H1 (cell line): ENCODE measurements around the gene MIF. TPM values are rescaled to one million over a fixed set of nuclear protein-coding genes. Genes with fewer than 3 reads are reported as not detected.

Source experiments
- CTCF ChIA-PET: fragments of 300-600 bp; sonication (Branson Sonifier 250); formaldehyde crosslinking; loops from one replicate; lab custom pipeline; 2021; ENCODE audit not compliant: partially characterized antibody; lab: Charles Lee
- POLR2A ChIA-PET: fragments of 300-600 bp; sonication (Branson Sonifier 250); formaldehyde crosslinking; loops from one replicate; lab custom pipeline; 2021; ENCODE audit warnings: inconsistent platforms; ENCODE audit not compliant: partially characterized antibody; lab: Charles Lee
- DNase-seq, 2 experiments: peaks; one replicate each; pipeline versions ENCODE4 v3.0.0 to v3.0.0-alpha.2; 2010 to 2022; ENCODE audit warnings: low spot score in 2 of 2, low read depth in 1 of 2, mixed read lengths in 1 of 2
- FAIRE-seq: peaks from 2 replicates; lab custom pipeline; 2011; peaks lifted over from hg19 to GRCh38; lab: Jason Lieb, UNC
- H2AFZ ChIP-seq: 2 replicates; pipeline ENCODE4 v1.8.1; 2012; ENCODE audit warnings: low read length, inconsistent platforms
- H2AK5ac ChIP-seq: 2 replicates; pipeline ENCODE4 v1.6.1; 2013; ENCODE audit warnings: low read depth, low read length
- H2BK120ac ChIP-seq: replicated peaks from 2 replicates; pipeline ENCODE3; 2013; ENCODE audit warnings: low read depth, low read length, inconsistent platforms
- H2BK12ac ChIP-seq: 2 replicates; pipeline ENCODE4 v1.6.1; 2013; ENCODE audit warnings: low read depth, low read length
- H2BK15ac ChIP-seq: 2 replicates; pipeline ENCODE4 v1.6.1; 2013; ENCODE audit warnings: low read length
- H2BK20ac ChIP-seq: 2 replicates; pipeline ENCODE4 v1.6.1; 2013; ENCODE audit warnings: low read length
- H2BK5ac ChIP-seq: 2 replicates; pipeline ENCODE4 v1.6.1; 2013; ENCODE audit warnings: low read depth, low read length
- H3K14ac ChIP-seq: 2 replicates; pipeline ENCODE4 v1.6.1; 2013; ENCODE audit warnings: inconsistent platforms; ENCODE audit not compliant: insufficient read length
- H3K18ac ChIP-seq: 2 replicates; pipeline ENCODE4 v1.6.1; 2013; ENCODE audit warnings: low read length; ENCODE audit errors: extremely low read depth
- H3K23ac ChIP-seq: 2 replicates; pipeline ENCODE4 v1.6.1; 2013; ENCODE audit warnings: inconsistent platforms; ENCODE audit not compliant: insufficient read length
- H3K23me2 ChIP-seq: 2 replicates; pipeline ENCODE4 v1.6.1; 2013; ENCODE audit warnings: low read depth, low read length
- H3K27ac ChIP-seq: 2 replicates; pipeline ENCODE4 v1.6.1; 2011; ENCODE audit warnings: low read depth, low read length, inconsistent platforms
- H3K27me3 ChIP-seq, 4 experiments: replicated peaks in 1 of 4; 1 replicate in 1 of 4; 2 replicates in 3 of 4; pipeline versions ENCODE4 v1.6.1 to v1.8.1; 2011 to 2013; ENCODE audit warnings: low read length in 3 of 4, mild to moderate bottlenecking in 3 of 4, inconsistent platforms in 2 of 4, mixed read lengths in 2 of 4, moderate library complexity in 1 of 4; ENCODE audit not compliant: control insufficient read depth in 3 of 4, insufficient read depth in 3 of 4; ENCODE audit errors: extremely low read depth in 1 of 4
- H3K36me3 ChIP-seq, 4 experiments: 2 replicates each; pipeline versions ENCODE4 v1.6.1 to v1.8.1; 2011 to 2013; ENCODE audit warnings: mild to moderate bottlenecking in 4 of 4, low read length in 3 of 4, moderate library complexity in 2 of 4, control low read depth in 1 of 4, inconsistent platforms in 1 of 4; ENCODE audit not compliant: insufficient read depth in 4 of 4, control insufficient read depth in 2 of 4
- H3K4ac ChIP-seq: replicated peaks from 2 replicates; pipeline ENCODE3; 2013; ENCODE audit warnings: low read length, low read depth, mixed read lengths, inconsistent platforms; ENCODE audit not compliant: insufficient read length
- H3K4me1 ChIP-seq, 4 experiments: replicated peaks in 1 of 4; 1 replicate in 1 of 4; 2 replicates in 3 of 4; pipeline versions ENCODE4 v1.6.1 to v1.8.1; 2011 to 2013; ENCODE audit warnings: low read length in 3 of 4, inconsistent platforms in 2 of 4, mixed read lengths in 1 of 4; ENCODE audit not compliant: insufficient read depth in 4 of 4, control insufficient read depth in 3 of 4
- H3K4me2 ChIP-seq, 2 experiments: 2 replicates each; pipeline versions ENCODE4 v1.6.1 to v1.8.1; 2011 to 2013; ENCODE audit warnings: low read depth in 2 of 2, low read length in 2 of 2, control low read depth in 1 of 2, inconsistent platforms in 1 of 2, mild to moderate bottlenecking in 1 of 2; ENCODE audit not compliant: insufficient read depth in 1 of 2
- H3K4me3 ChIP-seq, 4 experiments: fragments of 200-600, 300-600 bp in 1 of 4; sonication (generic), shearing (Covaris generic), sonication (Bioruptor Twin) in 1 of 4; 2 replicates each; pipeline versions ENCODE4 v1.5.1 to v1.8.1; 2011 to 2016; ENCODE audit warnings: low read length in 4 of 4, low read depth in 3 of 4, control low read depth in 2 of 4, inconsistent platforms in 2 of 4, mild to moderate bottlenecking in 2 of 4, mixed read lengths in 1 of 4, moderate library complexity in 1 of 4; ENCODE audit not compliant: insufficient read depth in 2 of 4; ENCODE audit errors: extremely low read depth in 1 of 4
- H3K56ac ChIP-seq: replicated peaks from 2 replicates; pipeline ENCODE3; 2013; ENCODE audit warnings: low read depth, mild to moderate bottlenecking, mixed read lengths, low read length, inconsistent platforms; ENCODE audit not compliant: insufficient read length
- H3K79me1 ChIP-seq: 2 replicates; pipeline ENCODE4 v1.6.1; 2013; ENCODE audit warnings: low read depth, low read length, control low read depth
- H3K79me2 ChIP-seq, 2 experiments: 2 replicates each; pipeline versions ENCODE4 v1.6.1 to v1.8.1; 2012 to 2013; ENCODE audit warnings: low read length in 2 of 2, mild to moderate bottlenecking in 2 of 2, inconsistent platforms in 1 of 2; ENCODE audit not compliant: insufficient read depth in 2 of 2, control insufficient read depth in 1 of 2
- H3K9ac ChIP-seq, 4 experiments: replicated peaks in 1 of 4; 1 replicate in 1 of 4; 2 replicates in 3 of 4; pipeline versions ENCODE4 v1.6.1 to v1.8.1; 2011 to 2013; ENCODE audit warnings: low read depth in 3 of 4, low read length in 3 of 4, control low read depth in 2 of 4, mild to moderate bottlenecking in 2 of 4, moderate library complexity in 2 of 4, inconsistent platforms in 1 of 4; ENCODE audit errors: extremely low read depth in 1 of 4
- H3K9me3 ChIP-seq, 2 experiments: 2 replicates each; pipeline versions ENCODE4 v1.6.1 to v1.8.1; 2012 to 2013; ENCODE audit warnings: mild to moderate bottlenecking in 2 of 2, moderate library complexity in 2 of 2, control low read depth in 1 of 2, inconsistent platforms in 1 of 2, low read depth in 1 of 2, low read length in 1 of 2, mixed read lengths in 1 of 2; ENCODE audit not compliant: insufficient read depth in 2 of 2
- H4K20me1 ChIP-seq, 2 experiments: replicated peaks in 1 of 2; 2 replicates each; pipeline versions ENCODE3 to v1.8.1; 2011 to 2013; ENCODE audit warnings: inconsistent platforms in 2 of 2, low read length in 2 of 2, mild to moderate bottlenecking in 1 of 2; ENCODE audit not compliant: insufficient read depth in 2 of 2, control insufficient read depth in 1 of 2
- H4K5ac ChIP-seq: 2 replicates; pipeline ENCODE4 v1.6.1; 2013; ENCODE audit warnings: low read length, low read depth, mixed read lengths, inconsistent platforms; ENCODE audit not compliant: insufficient read length
- H4K8ac ChIP-seq: 2 replicates; pipeline ENCODE4 v1.8.0; 2013; ENCODE audit warnings: mild to moderate bottlenecking, moderate library complexity, low read length, inconsistent platforms; ENCODE audit not compliant: insufficient read depth; ENCODE audit errors: extremely low read depth
- H4K91ac ChIP-seq: replicated peaks from 2 replicates; pipeline ENCODE3; 2013; ENCODE audit warnings: low read length, mixed read lengths, inconsistent platforms; ENCODE audit not compliant: insufficient read length
- ATF2 ChIP-seq: IDR thresholded peaks from 2 replicates; pipeline ENCODE4 v1.6.1; 2012; ENCODE audit warnings: low read length, inconsistent platforms
- BCL11A ChIP-seq, 2 experiments: IDR thresholded peaks; one replicate each; pipeline ENCODE4 v1.6.1; 2011; ENCODE audit warnings: low read depth in 2 of 2, low read length in 2 of 2, mild to moderate bottlenecking in 2 of 2
- CBX8 ChIP-seq: fragments of 300-800, 300-1000 bp; sonication (generic); IDR thresholded peaks from 2 replicates; pipeline ENCODE4 v1.7.1; 2016; ENCODE audit warnings: low read depth, low read length, borderline replicate concordance
- CTBP2 ChIP-seq: IDR thresholded peaks from 2 replicates; pipeline ENCODE4 v1.7.0; 2011; ENCODE audit warnings: borderline replicate concordance, mild to moderate bottlenecking, moderate library complexity, mixed read lengths, low read length; ENCODE audit not compliant: insufficient read depth, insufficient read length
- NRF1 ChIP-seq: IDR thresholded peaks from 2 replicates; pipeline ENCODE4 v1.6.1; 2011; ENCODE audit warnings: mild to moderate bottlenecking, low read depth, low read length, improper control_type of control experiment
- PHF8 ChIP-seq: fragments of 200-600 bp; sonication (generic); conservative IDR thresholded peaks from 2 replicates; pipeline ENCODE4 v1.7.1; 2012; ENCODE audit warnings: low read depth, mild to moderate bottlenecking, inconsistent platforms, low read length, moderate library complexity
- POLR2A ChIP-seq, 2 experiments: IDR thresholded peaks; 1 replicate in 1 of 2; 2 replicates in 1 of 2; pipeline ENCODE4 v1.6.1; 2011; ENCODE audit warnings: low read depth in 2 of 2, low read length in 2 of 2, mild to moderate bottlenecking in 2 of 2; ENCODE audit errors: control extremely low read depth in 1 of 2
- RAD21 ChIP-seq, 2 experiments: IDR thresholded peaks in 1 of 2; conservative IDR thresholded peaks in 1 of 2; 2 replicates each; pipeline ENCODE4 v1.6.1; 2011; ENCODE audit warnings: low read depth in 2 of 2, low read length in 2 of 2, improper control_type of control experiment in 1 of 2, inconsistent platforms in 1 of 2, mild to moderate bottlenecking in 1 of 2, moderate library complexity in 1 of 2
- SIX5 ChIP-seq: IDR thresholded peaks from 2 replicates; pipeline ENCODE4 v1.6.1; 2011; ENCODE audit warnings: mild to moderate bottlenecking, low read depth, low read length
- SP2 ChIP-seq: IDR thresholded peaks from 2 replicates; pipeline ENCODE4 v1.6.1; 2012; ENCODE audit warnings: mild to moderate bottlenecking, low read length, inconsistent platforms
- TBP ChIP-seq: IDR thresholded peaks from 2 replicates; pipeline ENCODE4 v1.6.1; 2011; ENCODE audit warnings: low read depth, low read length, improper control_type of control experiment
- TCF12 ChIP-seq: IDR thresholded peaks from 2 replicates; pipeline ENCODE4 v1.6.1; 2011; ENCODE audit warnings: low read depth, mild to moderate bottlenecking, low read length
- ZNF274 ChIP-seq: IDR thresholded peaks from 2 replicates; pipeline ENCODE4 v1.7.0; 2012; ENCODE audit warnings: low read length, borderline replicate concordance; ENCODE audit errors: extremely low read depth
- WGBS, 2 experiments: shearing (Covaris generic) in 1 of 2; methylation state at CpG; one replicate each; pipeline versions ENCODE4 v1.1.6 to v1.1.7; 2013 to 2015; ENCODE audit warnings: low lambda C conversion rate in 2 of 2, mixed read lengths in 2 of 2, inconsistent platforms in 1 of 2, low coverage in 1 of 2, missing lambda C conversion rate in 1 of 2; ENCODE audit not compliant: insufficient replicate concordance in 2 of 2, insufficient coverage in 1 of 2, insufficient read length in 1 of 2; ENCODE audit errors: extremely low coverage in 1 of 2, missing lambda C conversion rate in 1 of 2; 5-methylcytosine and 5-hydroxymethylcytosine counted together
- polyA plus RNA-seq, 7 experiments: library from polyadenylated mRNA; depleted of rRNA in 3 of 7; stranded (reverse) in 5 of 7; unstranded in 2 of 7; fragments of >200 nt in 5 of 7; fragments of 200-250 nt in 2 of 7; gene quantifications; 1 replicate in 5 of 7; 2 replicates in 1 of 7; 4 replicates in 1 of 7; pipeline versions ENCODE4 v1.2.1 to v1.2.3, GENCODE V29; 2011 to 2013; ENCODE audit warnings: missing spikeins in 2 of 7, mixed read lengths in 2 of 7
- total RNA-seq: library from RNA; stranded (reverse); fragmentation: NEBNext Ultra II Directional; extraction: Animal tissue kit (Norgen Biotek cat#: 25700); gene quantifications from 2 replicates; pipeline ENCODE4 v1.2.1, GENCODE V29; 2021

Gene MIF
- total and polyA plus RNA-seq, 2 of the 8 experiments (the other 6 are each of a cell fraction or from before 2014, with no cell fraction given) = 1,082 to 1,870 TPM

DNA sequence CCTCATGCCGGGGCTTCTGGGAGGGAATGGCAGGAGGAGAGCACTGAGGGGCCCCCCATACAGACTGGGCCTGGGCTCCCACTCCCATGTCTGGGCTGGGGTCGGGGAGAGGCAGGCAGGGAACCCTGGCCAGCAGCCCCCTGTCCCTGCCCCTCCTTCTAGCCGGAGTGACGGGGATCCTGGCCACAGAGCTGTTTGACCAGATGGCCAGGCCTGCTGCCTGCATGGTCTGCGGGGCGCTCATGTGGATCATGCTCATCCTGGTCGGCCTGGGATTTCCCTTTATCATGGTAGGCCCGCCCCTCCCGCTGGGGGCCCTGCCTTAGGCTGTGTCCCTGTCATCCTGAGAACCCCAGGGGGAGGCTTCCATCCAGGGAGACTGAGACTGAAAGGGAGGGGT lies 10.0 kb upstream of the MIF start:
- POLR2A ChIA-PET = interaction anchor here (2.1 kb wide), 1 partner anchor 12 kb away, joined by 6 read pairs; no protein-coding TSS in a partner anchor
- no peak for FAIRE-seq
- TF ChIP-seq TBP (no peak), CBX8 (no peak), ZNF274 (no peak), TCF12 (no peak), BCL11A (IDR thresholded peaks at IDR 0.05; ENCODE audit: low read depth in 2 of 2, low read length in 2 of 2) (no peak), SIX5 (no peak), CTBP2 (no peak), RAD21 (IDR thresholded peaks at IDR 0.05 in 1 of 2, conservative IDR thresholded peaks at IDR 0.05 in 1 of 2; ENCODE audit: low read depth in 2 of 2, low read length in 2 of 2) (no peak), SP2 (no peak), NRF1 (no peak), ATF2 (no peak), PHF8 (no peak), POLR2A (IDR thresholded peaks at IDR 0.05; ENCODE audit: control extremely low read depth in 1 of 2, low read depth in 2 of 2, low read length in 2 of 2) (no peak)

More for the DNA sequence above, 10.0 kb upstream of the MIF start:
- CTCF ChIA-PET = interaction anchor here (1.4 to 2.4 kb wide), 2 partner anchors 10 to 27 kb away, joined by 4 to 11 read pairs; partner anchors contain the start of genes MIF and SLC2A11
- Histone ChIP-seq H3K79me1 (no peaks in the 10 kb centered on the region), H4K8ac (no peak overlapping the region; the same call in 1 of the 2 replicates), H2AFZ (no peak overlapping the region), H3K56ac (no peak overlapping the region), H3K14ac (no peak overlapping the region), H3K9me3 (no peaks in the 10 kb centered on the region), H4K20me1 (no peaks in the 10 kb centered on the region), H2BK12ac (no peak overlapping the region), H3K4me1 (peaks cover 0 to 3% (median under 1%) of the 10 kb centered on the region in 4 experiments; a peak in 2 of 7 replicates), H3K27me3 (no peaks in the 10 kb centered on the region), H3K36me3 (no peaks in the 10 kb centered on the region), H3K79me2 (no peaks in the 10 kb centered on the region), H3K18ac (no peak overlapping the region), H2BK5ac (no peak overlapping the region), H3K23me2 (no peaks in the 10 kb centered on the region), H3K4me3 (no peak overlapping the region), H2BK20ac (no peak overlapping the region), H4K91ac (no peak overlapping the region), H3K4ac (no peak overlapping the region), H3K23ac (no peak overlapping the region), H3K9ac (no peak overlapping the region), H3K27ac (no peak overlapping the region), H2BK120ac (no peak overlapping the region), H2AK5ac (no peak overlapping the region), H3K4me2 (no peak overlapping the region), H2BK15ac (no peak overlapping the region), H4K5ac (no peak overlapping the region)
- WGBS, 2 experiments = 87% methylated on average over 9 of the region's 9 CpGs; no CpG with 5 or more reads in 1 of the 2 experiments
- no peak for DNase-seq
